HepG2 (cell line): Measurements from ENCODE around the gene DCDC2C. TPM values are rescaled to one million over a fixed set of nuclear protein-coding genes. Genes with fewer than 3 reads are reported as not detected.
A peak's percentile ranks its signal among the peaks of the same experiment; 100 is the strongest.

ENCODE experiments used
- KAT2B ChIP-seq: fragments of 150-350 bp; IDR thresholded peaks from 2 replicates; pipeline ENCODE4 v1.6.1; 2014; ENCODE audit warnings: low read depth, low read length, borderline replicate concordance
- KDM6A ChIP-seq: IDR thresholded peaks from 2 replicates; pipeline ENCODE4 v1.6.1; 2016; ENCODE audit warnings: low read depth
- MEIS1 ChIP-seq: sonication (generic); formaldehyde crosslinking; IDR thresholded peaks from 2 replicates; pipeline ENCODE4 v1.9.0; 2021; ENCODE audit warnings: mild to moderate bottlenecking, missing genetic modification reagents, moderate library complexity, borderline replicate concordance
- NFATC3 ChIP-seq: sonication (generic); formaldehyde crosslinking; IDR thresholded peaks from 2 replicates; pipeline ENCODE4 v1.5.1; 2020; ENCODE audit warnings: mild to moderate bottlenecking, missing genetic modification reagents
- NFYC ChIP-seq: IDR thresholded peaks from 2 replicates; pipeline ENCODE4 v1.6.1; 2016; ENCODE audit warnings: missing genetic modification reagents, missing compliant biosample characterization
- SMC3 ChIP-seq: IDR thresholded peaks from 2 replicates; pipeline ENCODE4 v1.6.1; 2011; ENCODE audit warnings: low read length, improper control_type of control experiment
- SMYD3 ChIP-seq: sonication (generic); formaldehyde crosslinking; IDR thresholded peaks from 2 replicates; pipeline ENCODE4 v1.8.1; 2023; ENCODE audit warnings: mild to moderate bottlenecking, missing genetic modification reagents
- ZNF138 ChIP-seq: sonication (generic); formaldehyde crosslinking; IDR thresholded peaks from 2 replicates; pipeline ENCODE4 v1.5.0; 2020; ENCODE audit warnings: mild to moderate bottlenecking, low read depth, missing genetic modification reagents
- ZNF501 ChIP-seq: sonication (generic); formaldehyde crosslinking; IDR thresholded peaks from 2 replicates; pipeline ENCODE4 v1.5.1; 2020; ENCODE audit warnings: mild to moderate bottlenecking, moderate library complexity, missing genetic modification reagents
- polyA plus RNA-seq, 8 experiments: library from polyadenylated mRNA; depleted of rRNA in 3 of 8; stranded (reverse) in 7 of 8; unstranded in 1 of 8; fragments of >200 nt; fragmentation: Illumina TruSeq in 4 of 8; extraction: Trizol in 4 of 8; gene quantifications; 2 replicates each; pipeline versions ENCODE4 v1.2.1 to v1.2.3, GENCODE V29; 2011 to 2016; ENCODE audit warnings: low read depth in 4 of 8, missing spikeins in 1 of 8, mixed read lengths in 1 of 8; ENCODE audit not compliant: insufficient read depth in 1 of 8
- total RNA-seq, 5 experiments: library from RNA; depleted of rRNA; stranded (reverse); fragments of >200 nt; fragmentation: Illumina TruSeq; extraction: Trizol; gene quantifications; 2 replicates each; pipeline ENCODE4 v1.2.3, GENCODE V29; 2016; ENCODE audit warnings: low read depth in 1 of 5
- TF ChIP-seq, protein P1 (sequence below): sonication (generic); formaldehyde crosslinking; IDR thresholded peaks from 2 replicates; pipeline ENCODE4 v1.4.0; 2020; ENCODE audit warnings: mild to moderate bottlenecking, missing genetic modification reagents
- TF ChIP-seq, protein P2 (sequence below): IDR thresholded peaks from 2 replicates; pipeline ENCODE4 v1.6.1; 2016; ENCODE audit warnings: mild to moderate bottlenecking
- TF ChIP-seq, protein P3 (sequence below): sonication (generic); formaldehyde crosslinking; IDR thresholded peaks from 2 replicates; pipeline ENCODE4 v1.4.0; 2020; ENCODE audit warnings: missing genetic modification reagents, borderline replicate concordance
- TF ChIP-seq, protein P4 (sequence below): sonication (generic); formaldehyde crosslinking; IDR thresholded peaks from 2 replicates; pipeline ENCODE4 v1.5.0; 2020; ENCODE audit warnings: missing genetic modification reagents

The DCDC2C gene
- total and polyA plus RNA-seq, 2 of the 13 experiments (the other 11 are each of a cell fraction or from before 2014, with no cell fraction given): not detected

DNA sequence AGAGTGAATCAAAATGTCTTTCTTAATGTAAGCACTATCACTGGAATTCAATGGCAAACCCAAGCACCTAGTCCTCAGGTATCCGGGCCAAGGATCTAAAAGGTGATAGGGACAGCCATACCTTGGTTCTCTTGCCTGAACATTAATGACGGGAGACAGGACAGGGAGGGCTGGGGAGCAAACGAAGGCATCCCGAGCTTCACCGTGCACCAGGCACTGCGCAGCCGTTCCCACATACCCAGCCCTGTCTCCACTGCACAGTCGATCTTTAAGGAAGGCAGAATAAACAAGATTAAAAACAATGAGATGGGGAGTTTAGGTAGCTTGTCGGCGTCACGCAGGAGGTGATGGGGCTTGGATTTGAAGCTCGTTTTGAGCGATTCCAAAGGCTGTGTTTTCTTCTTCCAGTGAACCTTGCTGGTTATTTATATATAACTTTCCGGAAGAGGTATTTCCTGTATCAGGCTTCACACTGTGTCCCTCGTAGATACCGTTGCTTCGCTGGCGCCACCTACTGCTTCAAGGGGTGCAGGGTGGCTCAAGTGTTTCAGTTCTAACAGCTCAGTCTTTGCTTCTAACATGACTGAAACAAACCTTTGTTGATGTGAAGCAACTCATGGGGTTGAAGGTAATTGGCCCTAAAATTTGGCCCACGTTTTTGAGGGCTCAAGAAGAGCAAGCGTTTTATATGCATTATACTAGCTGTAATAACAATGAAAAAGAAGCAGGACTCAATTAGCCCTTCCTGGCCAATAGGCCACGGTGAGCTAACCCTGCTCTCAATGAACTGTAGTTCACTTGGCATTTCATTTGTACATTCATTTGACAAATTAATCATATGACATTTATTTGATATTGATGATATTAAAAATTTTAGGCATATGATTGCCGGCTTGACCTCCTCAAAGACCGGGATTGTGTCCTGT is 77.4 kb downstream of the DCDC2C start (continued):
- TF ChIP-seq, protein P1, sequence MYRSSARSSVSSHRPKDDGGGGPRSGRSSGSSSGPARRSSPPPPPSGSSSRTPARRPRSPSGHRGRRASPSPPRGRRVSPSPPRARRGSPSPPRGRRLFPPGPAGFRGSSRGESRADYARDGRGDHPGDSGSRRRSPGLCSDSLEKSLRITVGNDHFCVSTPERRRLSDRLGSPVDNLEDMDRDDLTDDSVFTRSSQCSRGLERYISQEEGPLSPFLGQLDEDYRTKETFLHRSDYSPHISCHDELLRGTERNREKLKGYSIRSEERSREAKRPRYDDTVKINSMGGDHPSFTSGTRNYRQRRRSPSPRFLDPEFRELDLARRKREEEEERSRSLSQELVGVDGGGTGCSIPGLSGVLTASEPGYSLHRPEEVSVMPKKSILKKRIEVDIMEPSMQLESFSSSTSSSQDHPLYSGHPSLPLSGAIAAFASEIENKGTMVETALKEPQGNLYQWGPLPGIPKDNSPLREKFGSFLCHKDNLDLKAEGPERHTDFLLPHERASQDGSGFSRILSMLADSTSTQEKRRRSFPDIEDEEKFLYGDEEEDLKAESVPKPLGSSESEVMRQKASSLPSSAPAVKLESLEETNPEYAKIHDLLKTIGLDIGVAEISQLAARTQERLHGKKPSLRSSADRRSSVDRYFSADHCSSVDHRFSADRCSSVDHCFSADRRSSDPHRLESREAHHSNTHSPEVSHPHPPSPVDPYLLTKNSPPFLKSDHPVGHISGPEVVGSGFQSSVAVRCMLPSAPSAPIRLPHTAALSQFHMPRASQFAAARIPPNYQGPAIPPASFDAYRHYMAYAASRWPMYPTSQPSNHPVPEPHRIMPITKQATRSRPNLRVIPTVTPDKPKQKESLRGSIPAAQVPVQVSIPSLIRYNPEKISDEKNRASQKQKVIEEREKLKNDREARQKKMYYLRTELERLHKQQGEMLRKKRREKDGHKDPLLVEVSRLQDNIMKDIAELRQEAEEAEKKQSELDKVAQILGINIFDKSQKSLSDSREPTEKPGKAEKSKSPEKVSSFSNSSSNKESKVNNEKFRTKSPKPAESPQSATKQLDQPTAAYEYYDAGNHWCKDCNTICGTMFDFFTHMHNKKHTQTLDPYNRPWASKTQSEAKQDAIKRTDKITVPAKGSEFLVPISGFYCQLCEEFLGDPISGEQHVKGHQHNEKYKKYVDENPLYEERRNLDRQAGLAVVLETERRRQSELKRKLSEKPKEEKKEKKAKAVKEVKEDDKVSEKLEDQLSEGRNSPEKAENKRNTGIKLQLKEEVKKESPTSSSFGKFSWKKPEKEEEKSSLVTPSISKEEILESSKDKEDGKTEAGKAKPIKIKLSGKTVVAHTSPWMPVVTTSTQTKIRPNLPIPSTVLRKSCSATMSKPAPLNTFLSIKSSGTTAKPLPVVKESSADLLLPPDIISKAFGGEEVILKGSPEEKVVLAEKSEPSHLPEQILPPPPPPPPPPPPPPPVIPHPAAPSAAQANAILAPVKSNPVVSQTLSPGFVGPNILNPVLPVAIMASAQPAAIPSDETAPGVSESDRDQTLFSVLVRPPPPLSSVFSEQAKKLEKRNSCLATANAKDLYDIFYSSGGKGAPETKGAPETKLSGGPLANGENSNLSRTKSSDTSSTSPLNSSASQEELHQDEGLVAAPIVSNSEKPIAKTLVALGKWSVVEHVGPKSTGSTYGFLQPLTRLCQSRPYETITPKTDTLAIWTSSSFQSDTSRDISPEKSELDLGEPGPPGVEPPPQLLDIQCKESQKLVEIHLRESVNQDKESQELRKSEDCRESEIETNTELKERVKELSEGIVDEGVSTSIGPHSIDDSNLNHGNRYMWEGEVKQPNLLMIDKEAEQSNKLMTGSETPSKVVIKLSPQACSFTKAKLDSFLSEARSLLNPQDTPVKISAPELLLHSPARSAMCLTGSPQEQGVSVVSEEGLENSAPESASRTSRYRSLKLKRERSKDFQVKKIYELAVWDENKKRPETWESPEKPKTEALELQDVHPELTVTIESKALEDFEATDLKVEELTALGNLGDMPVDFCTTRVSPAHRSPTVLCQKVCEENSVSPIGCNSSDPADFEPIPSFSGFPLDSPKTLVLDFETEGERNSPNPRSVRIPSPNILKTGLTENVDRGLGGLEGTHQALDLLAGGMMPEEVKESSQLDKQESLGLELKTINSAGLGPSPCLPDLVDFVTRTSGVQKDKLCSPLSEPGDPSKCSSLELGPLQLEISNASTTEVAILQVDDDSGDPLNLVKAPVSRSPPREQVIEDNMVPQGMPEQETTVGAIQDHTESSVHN: peak; percentile 51; the same call in 1 of the 2 replicates
- TF ChIP-seq NFATC3: no peak
- peak; percentile 75; the same call in 1 of the 2 replicates for TF ChIP-seq SMC3
- no peak for TF ChIP-seq KDM6A (CRISPR knock-in tag)
- TF ChIP-seq, protein P2, sequence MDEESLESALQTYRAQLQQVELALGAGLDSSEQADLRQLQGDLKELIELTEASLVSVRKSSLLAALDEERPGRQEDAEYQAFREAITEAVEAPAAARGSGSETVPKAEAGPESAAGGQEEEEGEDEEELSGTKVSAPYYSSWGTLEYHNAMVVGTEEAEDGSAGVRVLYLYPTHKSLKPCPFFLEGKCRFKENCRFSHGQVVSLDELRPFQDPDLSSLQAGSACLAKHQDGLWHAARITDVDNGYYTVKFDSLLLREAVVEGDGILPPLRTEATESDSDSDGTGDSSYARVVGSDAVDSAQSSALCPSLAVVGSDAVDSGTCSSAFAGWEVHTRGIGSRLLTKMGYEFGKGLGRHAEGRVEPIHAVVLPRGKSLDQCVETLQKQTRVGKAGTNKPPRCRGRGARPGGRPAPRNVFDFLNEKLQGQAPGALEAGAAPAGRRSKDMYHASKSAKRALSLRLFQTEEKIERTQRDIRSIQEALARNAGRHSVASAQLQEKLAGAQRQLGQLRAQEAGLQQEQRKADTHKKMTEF (CRISPR knock-in tag): no peak
- peak; percentile 65; the same call in 1 of the 2 replicates for TF ChIP-seq ZNF501 (CRISPR knock-in tag)
- TF ChIP-seq NFYC: no peak
- TF ChIP-seq, protein P3, sequence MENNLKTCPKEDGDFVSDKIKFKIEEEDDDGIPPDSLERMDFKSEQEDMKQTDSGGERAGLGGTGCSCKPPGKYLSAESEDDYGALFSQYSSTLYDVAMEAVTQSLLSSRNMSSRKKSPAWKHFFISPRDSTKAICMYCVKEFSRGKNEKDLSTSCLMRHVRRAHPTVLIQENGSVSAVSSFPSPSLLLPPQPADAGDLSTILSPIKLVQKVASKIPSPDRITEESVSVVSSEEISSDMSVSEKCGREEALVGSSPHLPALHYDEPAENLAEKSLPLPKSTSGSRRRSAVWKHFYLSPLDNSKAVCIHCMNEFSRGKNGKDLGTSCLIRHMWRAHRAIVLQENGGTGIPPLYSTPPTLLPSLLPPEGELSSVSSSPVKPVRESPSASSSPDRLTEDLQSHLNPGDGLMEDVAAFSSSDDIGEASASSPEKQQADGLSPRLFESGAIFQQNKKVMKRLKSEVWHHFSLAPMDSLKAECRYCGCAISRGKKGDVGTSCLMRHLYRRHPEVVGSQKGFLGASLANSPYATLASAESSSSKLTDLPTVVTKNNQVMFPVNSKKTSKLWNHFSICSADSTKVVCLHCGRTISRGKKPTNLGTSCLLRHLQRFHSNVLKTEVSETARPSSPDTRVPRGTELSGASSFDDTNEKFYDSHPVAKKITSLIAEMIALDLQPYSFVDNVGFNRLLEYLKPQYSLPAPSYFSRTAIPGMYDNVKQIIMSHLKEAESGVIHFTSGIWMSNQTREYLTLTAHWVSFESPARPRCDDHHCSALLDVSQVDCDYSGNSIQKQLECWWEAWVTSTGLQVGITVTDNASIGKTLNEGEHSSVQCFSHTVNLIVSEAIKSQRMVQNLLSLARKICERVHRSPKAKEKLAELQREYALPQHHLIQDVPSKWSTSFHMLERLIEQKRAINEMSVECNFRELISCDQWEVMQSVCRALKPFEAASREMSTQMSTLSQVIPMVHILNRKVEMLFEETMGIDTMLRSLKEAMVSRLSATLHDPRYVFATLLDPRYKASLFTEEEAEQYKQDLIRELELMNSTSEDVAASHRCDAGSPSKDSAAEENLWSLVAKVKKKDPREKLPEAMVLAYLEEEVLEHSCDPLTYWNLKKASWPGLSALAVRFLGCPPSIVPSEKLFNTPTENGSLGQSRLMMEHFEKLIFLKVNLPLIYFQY: no peak
- TF ChIP-seq MEIS1 (CRISPR knock-in tag): 0 out of 2 replicates have a peak, but pooled peaks have one; percentile 37
- no peak for TF ChIP-seq SMYD3 (CRISPR knock-in tag)
- TF ChIP-seq ZNF138 (CRISPR knock-in tag): no peak
- no peak for TF ChIP-seq KAT2B
- TF ChIP-seq, protein P4, sequence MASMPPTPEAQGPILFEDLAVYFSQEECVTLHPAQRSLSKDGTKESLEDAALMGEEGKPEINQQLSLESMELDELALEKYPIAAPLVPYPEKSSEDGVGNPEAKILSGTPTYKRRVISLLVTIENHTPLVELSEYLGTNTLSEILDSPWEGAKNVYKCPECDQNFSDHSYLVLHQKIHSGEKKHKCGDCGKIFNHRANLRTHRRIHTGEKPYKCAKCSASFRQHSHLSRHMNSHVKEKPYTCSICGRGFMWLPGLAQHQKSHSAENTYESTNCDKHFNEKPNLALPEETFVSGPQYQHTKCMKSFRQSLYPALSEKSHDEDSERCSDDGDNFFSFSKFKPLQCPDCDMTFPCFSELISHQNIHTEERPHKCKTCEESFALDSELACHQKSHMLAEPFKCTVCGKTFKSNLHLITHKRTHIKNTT (CRISPR knock-in tag): no peak
